Measurements from ENCODE around the gene HOXB6.

GRCh38 chr17:48628649-48629410 lies 24.0 kb upstream of the HOXB6 start:
- TF ChIP-seq CTCF (IDR thresholded peaks at IDR 0.05): no peak
- TF ChIP-seq EZH2 (IDR thresholded peaks at IDR 0.05): peak; percentile 51
